Transverse colon (tissue), 4 donors: ENCODE results near the gene ADGRL2.

Source experiments
- EP300 ChIP-seq: sonication (generic); formaldehyde crosslinking; IDR thresholded peaks from one replicate; pipeline ENCODE4 v1.6.1; 2017; ENCODE audit warnings: antibody characterized with exemption, low read depth
- POLR2A ChIP-seq: fragments of 450-650 bp; IDR thresholded peaks from one replicate; pipeline ENCODE4 v1.6.1; 2016; ENCODE audit warnings: antibody characterized with exemption, mild to moderate bottlenecking, moderate library complexity
- POLR2AphosphoS5 ChIP-seq, 3 donors: sonication (generic); formaldehyde crosslinking; IDR thresholded peaks; one replicate each; pipeline ENCODE4 v1.6.1; 2016; ENCODE audit warnings: antibody characterized with exemption in 3 of 3
- TF ChIP-seq, protein P1 (sequence below), 5 experiments: fragments of 200-600 bp in 3 of 5; fragments of 450-650 bp in 2 of 5; sonication (generic) in 3 of 5; IDR thresholded peaks; 1 replicate in 2 of 5; 2 replicates in 3 of 5; pipeline ENCODE4 v1.5.1; 2016 to 2017; ENCODE audit warnings: antibody characterized with exemption in 5 of 5, inconsistent platforms in 3 of 5, mild to moderate bottlenecking in 2 of 5, moderate library complexity in 1 of 5

DNA sequence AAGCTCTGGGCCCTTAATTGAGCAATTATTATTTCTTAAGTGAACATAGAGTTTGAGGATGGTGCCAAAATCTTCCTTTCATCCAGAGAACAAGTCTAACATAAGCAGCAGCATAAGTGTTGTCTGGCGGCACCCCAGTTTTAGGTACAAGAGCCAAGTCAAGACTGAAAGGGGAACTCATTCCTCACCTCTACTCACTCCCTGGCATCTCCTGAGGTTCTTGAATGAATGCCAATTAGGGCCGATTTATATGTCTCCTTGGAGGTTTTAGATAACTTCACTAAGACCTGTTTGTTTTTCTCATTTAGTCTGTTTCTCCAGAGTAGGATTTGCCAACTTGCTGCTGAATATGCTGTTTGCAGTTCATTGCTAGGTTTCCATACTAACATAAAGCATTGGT is 42.6 kb upstream of the ADGRL2 start:
- no peak for TF ChIP-seq POLR2A
- TF ChIP-seq, protein P1, sequence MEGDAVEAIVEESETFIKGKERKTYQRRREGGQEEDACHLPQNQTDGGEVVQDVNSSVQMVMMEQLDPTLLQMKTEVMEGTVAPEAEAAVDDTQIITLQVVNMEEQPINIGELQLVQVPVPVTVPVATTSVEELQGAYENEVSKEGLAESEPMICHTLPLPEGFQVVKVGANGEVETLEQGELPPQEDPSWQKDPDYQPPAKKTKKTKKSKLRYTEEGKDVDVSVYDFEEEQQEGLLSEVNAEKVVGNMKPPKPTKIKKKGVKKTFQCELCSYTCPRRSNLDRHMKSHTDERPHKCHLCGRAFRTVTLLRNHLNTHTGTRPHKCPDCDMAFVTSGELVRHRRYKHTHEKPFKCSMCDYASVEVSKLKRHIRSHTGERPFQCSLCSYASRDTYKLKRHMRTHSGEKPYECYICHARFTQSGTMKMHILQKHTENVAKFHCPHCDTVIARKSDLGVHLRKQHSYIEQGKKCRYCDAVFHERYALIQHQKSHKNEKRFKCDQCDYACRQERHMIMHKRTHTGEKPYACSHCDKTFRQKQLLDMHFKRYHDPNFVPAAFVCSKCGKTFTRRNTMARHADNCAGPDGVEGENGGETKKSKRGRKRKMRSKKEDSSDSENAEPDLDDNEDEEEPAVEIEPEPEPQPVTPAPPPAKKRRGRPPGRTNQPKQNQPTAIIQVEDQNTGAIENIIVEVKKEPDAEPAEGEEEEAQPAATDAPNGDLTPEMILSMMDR (IDR thresholded peaks at IDR 0.05) = no peak
- TF ChIP-seq POLR2AphosphoS5 (IDR thresholded peaks at IDR 0.05) = no peak
- TF ChIP-seq EP300 = no peak
